Endodermal cell (in vitro differentiated cells): ENCODE results near the gene CFAP69. TPM values are rescaled to one million over a fixed set of nuclear protein-coding genes. Genes with fewer than 3 reads are reported as not detected.
A peak's percentile ranks its signal among the peaks of the same experiment; 100 is the strongest.

Source experiments
- DNase-seq: peaks from one replicate; pipeline ENCODE4 v3.0.0-alpha.2; 2017
- H3K27ac ChIP-seq: 2 replicates; pipeline ENCODE4 v1.5.1; 2013; ENCODE audit warnings: mild to moderate bottlenecking, low read depth, low read length, moderate library complexity
- H3K27me3 ChIP-seq: 2 replicates; pipeline ENCODE4 v1.6.1; 2013; ENCODE audit warnings: mild to moderate bottlenecking, low read length, moderate library complexity; ENCODE audit not compliant: insufficient read depth, control insufficient read depth, poor library complexity, severe bottlenecking
- H3K36me3 ChIP-seq: 2 replicates; pipeline ENCODE4 v1.7.0; 2013; ENCODE audit warnings: mild to moderate bottlenecking, low read length, moderate library complexity; ENCODE audit not compliant: control insufficient read depth, insufficient read depth
- H3K4me1 ChIP-seq: one replicate; pipeline ENCODE4 v1.7.0; 2013; ENCODE audit warnings: low read length; ENCODE audit not compliant: control insufficient read depth, insufficient read depth
- H3K4me3 ChIP-seq: 2 replicates; pipeline ENCODE4 v1.5.1; 2013; ENCODE audit warnings: mild to moderate bottlenecking, low read length, moderate library complexity
- H3K9ac ChIP-seq: 2 replicates; pipeline ENCODE4 v1.6.1; 2013; ENCODE audit warnings: mild to moderate bottlenecking, low read length, moderate library complexity; ENCODE audit not compliant: poor library complexity, severe bottlenecking; ENCODE audit errors: extremely low read depth
- H3K9me3 ChIP-seq: 2 replicates; pipeline ENCODE4 v1.6.1; 2013; ENCODE audit warnings: mild to moderate bottlenecking, low read length, moderate library complexity; ENCODE audit not compliant: control insufficient read depth
- H3K27ac Mint-ChIP-seq: 2 replicates; pipeline ENCODE4 v1.8.0; 2020; ENCODE audit warnings: mixed read lengths
- H3K27me3 Mint-ChIP-seq: 2 replicates; pipeline ENCODE4 v1.8.0; 2021; ENCODE audit warnings: mild to moderate bottlenecking, mixed read lengths; ENCODE audit not compliant: insufficient read depth
- H3K36me3 Mint-ChIP-seq: 2 replicates; pipeline ENCODE4 v1.8.0; 2020; ENCODE audit warnings: low read depth, mixed read lengths
- H3K4me1 Mint-ChIP-seq: 2 replicates; pipeline ENCODE4 v1.8.0; 2020; ENCODE audit warnings: mixed read lengths
- H3K4me3 Mint-ChIP-seq: 2 replicates; pipeline ENCODE4 v1.8.0; 2020; ENCODE audit warnings: mild to moderate bottlenecking, moderate library complexity, mixed read lengths
- H3K9me3 Mint-ChIP-seq: 2 replicates; pipeline ENCODE4 v1.8.0; 2020; ENCODE audit warnings: mild to moderate bottlenecking, mixed read lengths
- WGBS, 2 experiments: methylation state at CpG; one replicate each; pipeline versions ENCODE4 v1.1.5 to v1.1.7; 2013; ENCODE audit warnings: missing lambda C conversion rate in 2 of 2, mixed read lengths in 1 of 2; ENCODE audit not compliant: insufficient coverage in 1 of 2, insufficient read length in 1 of 2; 5-methylcytosine and 5-hydroxymethylcytosine counted together
- total RNA-seq, 2 donors: library from RNA; stranded (reverse); fragmentation: NEBNext Ultra II Directional in 1 of 2; extraction: Animal tissue kit (Norgen Biotek cat#: 25700) in 1 of 2; gene quantifications; 2 replicates in 1 of 2; 3 replicates in 1 of 2; pipeline ENCODE4 v1.2.1, GENCODE V29; 2021
- TF ChIP-seq, protein P1 (sequence below): fragments of 200-600 bp; sonication (generic); conservative IDR thresholded peaks from 2 replicates; pipeline ENCODE4 v1.5.0; 2021; ENCODE audit warnings: antibody characterized with exemption, mild to moderate bottlenecking

CFAP69 gene
- total RNA-seq, 2 donors from 2014 or later: 4.9 to 6.6 TPM

DNA sequence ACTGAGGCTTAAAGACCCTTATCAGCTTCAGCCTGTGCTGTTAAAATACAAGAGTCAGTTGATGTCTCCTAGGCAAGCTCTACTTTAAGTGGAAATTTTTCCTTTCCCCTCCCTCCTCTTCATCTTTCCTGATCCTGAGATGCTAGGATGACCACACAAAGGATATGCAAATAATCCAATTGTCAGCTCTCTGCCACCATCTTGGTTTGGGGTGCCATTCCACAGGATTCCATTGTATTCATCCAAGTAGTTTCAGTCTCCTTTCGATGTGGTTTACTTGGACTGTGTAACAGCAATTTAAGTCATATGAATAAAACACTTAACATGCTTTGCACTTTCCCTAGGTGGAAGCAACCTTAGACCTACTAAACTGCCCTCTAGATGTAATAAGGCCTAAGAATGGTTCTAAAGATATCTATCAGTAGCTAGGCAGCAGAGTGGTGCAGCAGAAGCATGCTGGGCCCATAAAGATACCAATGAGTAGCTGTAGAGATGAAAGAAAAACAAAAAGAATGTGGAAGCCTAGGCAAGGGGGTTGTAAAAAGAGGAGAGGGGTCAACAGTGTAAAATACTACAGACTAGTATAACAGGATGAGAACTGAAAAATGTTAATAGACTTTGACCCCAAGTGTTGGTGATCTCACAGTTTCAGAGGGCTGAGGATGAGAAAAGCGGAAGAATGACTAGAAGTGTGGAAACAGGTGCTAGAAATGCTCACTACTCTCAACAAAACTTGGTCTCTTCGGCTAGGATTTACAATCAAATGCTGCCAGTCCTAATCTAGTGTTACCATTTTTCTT is 2.4 kb upstream of the CFAP69 start:
- Mint-ChIP-seq H3K27ac (no peak overlapping the region), H3K4me3 (no peak overlapping the region), H3K4me1 (peaks cover 32% of the 10 kb centered on the region), H3K27me3 (peaks cover 39% of the 10 kb centered on the region), H3K9me3 (no peaks in the 10 kb centered on the region), H3K36me3 (no peaks in the 10 kb centered on the region)
- no peak for DNase-seq
- Histone ChIP-seq H3K27me3 (no peaks in the 10 kb centered on the region), H3K36me3 (no peaks in the 10 kb centered on the region), H3K4me3 (no peak overlapping the region), H3K9ac (no peak overlapping the region), H3K27ac (peak overlapping the region; percentile 74), H3K4me1 (peaks cover 3% of the 10 kb centered on the region), H3K9me3 (no peaks in the 10 kb centered on the region)
- TF ChIP-seq, protein P1, sequence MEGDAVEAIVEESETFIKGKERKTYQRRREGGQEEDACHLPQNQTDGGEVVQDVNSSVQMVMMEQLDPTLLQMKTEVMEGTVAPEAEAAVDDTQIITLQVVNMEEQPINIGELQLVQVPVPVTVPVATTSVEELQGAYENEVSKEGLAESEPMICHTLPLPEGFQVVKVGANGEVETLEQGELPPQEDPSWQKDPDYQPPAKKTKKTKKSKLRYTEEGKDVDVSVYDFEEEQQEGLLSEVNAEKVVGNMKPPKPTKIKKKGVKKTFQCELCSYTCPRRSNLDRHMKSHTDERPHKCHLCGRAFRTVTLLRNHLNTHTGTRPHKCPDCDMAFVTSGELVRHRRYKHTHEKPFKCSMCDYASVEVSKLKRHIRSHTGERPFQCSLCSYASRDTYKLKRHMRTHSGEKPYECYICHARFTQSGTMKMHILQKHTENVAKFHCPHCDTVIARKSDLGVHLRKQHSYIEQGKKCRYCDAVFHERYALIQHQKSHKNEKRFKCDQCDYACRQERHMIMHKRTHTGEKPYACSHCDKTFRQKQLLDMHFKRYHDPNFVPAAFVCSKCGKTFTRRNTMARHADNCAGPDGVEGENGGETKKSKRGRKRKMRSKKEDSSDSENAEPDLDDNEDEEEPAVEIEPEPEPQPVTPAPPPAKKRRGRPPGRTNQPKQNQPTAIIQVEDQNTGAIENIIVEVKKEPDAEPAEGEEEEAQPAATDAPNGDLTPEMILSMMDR: no peak
- WGBS, 2 experiments: 80 to 94% methylated on average over 3 of the region's 3 CpGs

DNA sequence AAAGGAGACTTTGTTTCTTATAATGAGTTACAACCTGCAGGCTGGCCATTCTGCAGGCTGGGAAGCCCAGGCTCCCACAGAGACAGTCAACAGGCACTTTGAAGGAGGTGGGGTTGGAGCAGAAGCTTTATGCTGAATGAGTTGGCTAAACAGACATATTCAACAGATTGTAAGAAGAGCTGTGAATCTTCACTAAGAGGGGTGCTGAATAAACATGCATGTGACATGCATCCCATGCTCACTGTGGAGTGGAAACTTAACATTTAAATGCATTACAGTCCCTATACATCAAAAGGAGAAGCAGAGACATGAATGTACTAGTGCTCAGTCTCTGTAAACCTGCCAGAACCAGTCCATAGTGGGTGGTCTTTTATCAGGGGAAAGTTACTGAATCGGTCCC is 1.4 kb upstream of the CFAP69 start:
- H3K27ac ChIP-seq: no peak overlapping the region

DNA sequence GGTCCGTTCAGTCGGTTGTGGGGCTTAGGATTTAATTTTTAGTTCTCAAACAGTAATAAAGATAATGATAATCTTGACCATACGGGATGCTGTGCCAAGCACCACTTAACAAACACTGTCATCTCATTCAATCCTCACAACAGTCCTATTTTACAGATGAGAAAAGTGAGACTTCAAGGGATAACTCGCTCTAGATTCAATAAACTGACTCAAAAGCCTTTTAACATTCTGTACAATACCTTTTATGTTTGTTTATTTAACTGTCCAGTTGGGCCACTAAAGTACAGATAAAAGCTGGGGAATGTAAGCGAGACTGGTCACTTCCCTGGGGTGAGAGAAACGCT is 437 bp upstream of the CFAP69 start:
- no peak for DNase-seq
- no peak overlapping the region for H3K27ac ChIP-seq
- TF ChIP-seq, protein P1: no peak
- H3K27me3 ChIP-seq: no peaks in the 10 kb centered on the region
- H3K9ac ChIP-seq: no peak overlapping the region
- peak overlapping the region; percentile 91 for H3K4me3 ChIP-seq
- WGBS, 2 experiments: 68% methylated on average over 6 of the region's 6 CpGs; no CpG with 5 or more reads in 1 of the 2 experiments
- H3K9me3 Mint-ChIP-seq: no peaks in the 10 kb centered on the region
- peaks cover 32% of the 10 kb centered on the region for H3K4me1 Mint-ChIP-seq
- peaks cover 3% of the 10 kb centered on the region for H3K4me1 ChIP-seq
- peaks cover 47% of the 10 kb centered on the region for H3K27me3 Mint-ChIP-seq
- no peaks in the 10 kb centered on the region for H3K36me3 ChIP-seq
- H3K36me3 Mint-ChIP-seq: no peaks in the 10 kb centered on the region
- H3K4me3 Mint-ChIP-seq: peak overlapping the region; percentile 85
- no peaks in the 10 kb centered on the region for H3K9me3 ChIP-seq
- H3K27ac Mint-ChIP-seq: no peak overlapping the region

More for the DNA sequence above, 1.4 kb upstream of the CFAP69 start:
- Histone ChIP-seq H3K27me3 (no peaks in the 10 kb centered on the region), H3K36me3 (no peaks in the 10 kb centered on the region), H3K4me1 (peaks cover 3% of the 10 kb centered on the region), H3K9me3 (no peaks in the 10 kb centered on the region), H3K9ac (no peak overlapping the region), H3K4me3 (no peak overlapping the region)
- no peaks in the 10 kb centered on the region for H3K9me3 Mint-ChIP-seq
- TF ChIP-seq, protein P1: no peak
- H3K4me3 Mint-ChIP-seq: no peak overlapping the region
- no peak for DNase-seq
- peaks cover 44% of the 10 kb centered on the region for H3K27me3 Mint-ChIP-seq
- H3K36me3 Mint-ChIP-seq: no peaks in the 10 kb centered on the region
- peaks cover 32% of the 10 kb centered on the region for H3K4me1 Mint-ChIP-seq
- no peak overlapping the region for H3K27ac Mint-ChIP-seq
- 74 to 80% methylated on average over 1 of the region's 1 CpG for WGBS, 2 experiments
